ENCODE results near the gene EGR2. TPM values are rescaled to one million over a fixed set of nuclear protein-coding genes. Genes with fewer than 3 reads are reported as not detected.
A peak's percentile ranks its signal among the peaks of the same experiment; 100 is the strongest.

Gene EGR2
- 14.9 TPM for total RNA-seq

- DNase-seq: peak; percentile 94
Observed at GRCh38 chr10:62816331-62817120, at the start of gene EGR2. EGR2 (minus strand) TSS chr10:62816366; CDS start chr10:62816029, 337 bp downstream.

GRCh38 chr10:62862447-62862846 lies 46.3 kb upstream of the EGR2 start:
- DNase-seq: no peak

- DNase-seq: no peak
Observed at GRCh38 chr10:62861507-62861906, 45.3 kb upstream of the EGR2 start.

- no peak for DNase-seq
Observed at GRCh38 chr10:62860946-62861345, 44.8 kb upstream of the EGR2 start.

GRCh38 chr10:62858364-62858763 lies 42.2 kb upstream of the EGR2 start:
- no peak for DNase-seq

- DNase-seq: no peak
Observed at GRCh38 chr10:62856021-62856420, 39.9 kb upstream of the EGR2 start.

GRCh38 chr10:62853710-62854109 lies 37.5 kb upstream of the EGR2 start:
- DNase-seq: no peak

GRCh38 chr10:62852961-62853702 lies 37.0 kb upstream of the EGR2 start:
- no peak for DNase-seq

GRCh38 chr10:62851442-62851841 lies 35.3 kb upstream of the EGR2 start:
- DNase-seq: no peak

GRCh38 chr10:62850646-62851045 lies 34.5 kb upstream of the EGR2 start:
- no peak for DNase-seq

- no peak for DNase-seq
Observed at GRCh38 chr10:62847433-62847832, 31.3 kb upstream of the EGR2 start.

- DNase-seq: no peak
Observed at GRCh38 chr10:62844280-62845011, 28.3 kb upstream of the EGR2 start.

- DNase-seq: no peak
Observed at GRCh38 chr10:62843600-62843999, 27.4 kb upstream of the EGR2 start.

GRCh38 chr10:62842983-62843382 lies 26.8 kb upstream of the EGR2 start:
- DNase-seq: no peak

- no peak for DNase-seq
Observed at GRCh38 chr10:62839590-62839989, 23.4 kb upstream of the EGR2 start.

GRCh38 chr10:62831346-62831745 lies 15.2 kb upstream of the EGR2 start:
- DNase-seq: no peak

- no peak for DNase-seq
Observed at GRCh38 chr10:62830679-62831078, 14.5 kb upstream of the EGR2 start.

- no peak for DNase-seq
Observed at GRCh38 chr10:62829622-62830021, 13.5 kb upstream of the EGR2 start.

GRCh38 chr10:62826273-62826672 lies 10.1 kb upstream of the EGR2 start:
- DNase-seq: no peak

GRCh38 chr10:62820586-62820985 lies 4.4 kb upstream of the EGR2 start:
- DNase-seq: no peak

GRCh38 chr10:62819141-62819920 lies 3.2 kb upstream of the EGR2 start:
- DNase-seq: no peak

- DNase-seq: no peak
Observed at GRCh38 chr10:62818426-62819011, 2.4 kb upstream of the EGR2 start.
